Suprapubic skin (tissue), 4 donors: Measurements from ENCODE around the gene PHYH. TPM values are rescaled to one million over a fixed set of nuclear protein-coding genes. Genes with fewer than 3 reads are reported as not detected.

Experiments
- DNase-seq, 2 donors: peaks; one replicate each; pipeline ENCODE4 v3.0.0-alpha.2; 2019; ENCODE audit warnings: low spot score in 2 of 2
- H3K27ac ChIP-seq: fragments of 200-600 bp; sonication (generic); one replicate; pipeline ENCODE4 v1.5.1; 2019
- H3K27me3 ChIP-seq: fragments of 200-600 bp; sonication (generic); one replicate; pipeline ENCODE4 v1.5.1; 2019
- H3K36me3 ChIP-seq: fragments of 200-600 bp; sonication (generic); one replicate; pipeline ENCODE4 v1.5.1; 2019
- H3K4me1 ChIP-seq: fragments of 200-600 bp; sonication (generic); one replicate; pipeline ENCODE4 v1.5.1; 2019
- H3K4me3 ChIP-seq: fragments of 200-600 bp; sonication (generic); one replicate; pipeline ENCODE4 v1.5.1; 2019; ENCODE audit warnings: mild to moderate bottlenecking
- H3K9me3 ChIP-seq: fragments of 200-600 bp; sonication (generic); one replicate; pipeline ENCODE4 v1.5.1; 2019
- EP300 ChIP-seq: sonication (generic); formaldehyde crosslinking; IDR thresholded peaks from one replicate; pipeline ENCODE4 v1.6.1; 2017; ENCODE audit warnings: antibody characterized with exemption
- POLR2A ChIP-seq, 2 donors: fragments of 450-650 bp; IDR thresholded peaks; one replicate each; pipeline ENCODE4 v1.6.1; 2017; ENCODE audit warnings: antibody characterized with exemption in 2 of 2, mild to moderate bottlenecking in 2 of 2, moderate library complexity in 2 of 2
- POLR2AphosphoS5 ChIP-seq, 3 donors: sonication (generic); formaldehyde crosslinking; IDR thresholded peaks; one replicate each; pipeline ENCODE4 v1.6.1; 2017; ENCODE audit warnings: antibody characterized with exemption in 3 of 3
- WGBS: methylation state at CpG from one replicate; pipeline ENCODE4 v1.1.5; 2018; 5-methylcytosine and 5-hydroxymethylcytosine counted together
- total RNA-seq, 4 donors: library from RNA; depleted of rRNA; stranded (reverse); fragments of >200 nt; gene quantifications; one replicate each; pipeline ENCODE4 v1.1.0, GENCODE V29; 2016
- TF ChIP-seq, protein P1 (sequence below), 2 donors: fragments of 200-600 bp in 1 of 2; fragments of 450-650 bp in 1 of 2; sonication (generic) in 1 of 2; IDR thresholded peaks; one replicate each; pipeline ENCODE4 v1.5.1; 2016 to 2019; ENCODE audit warnings: antibody characterized with exemption in 2 of 2, mild to moderate bottlenecking in 1 of 2, moderate library complexity in 1 of 2

PHYH gene
- total RNA-seq, 4 donors from 2014 or later: 10.5 to 22.2 (median 13.3) TPM

DNA sequence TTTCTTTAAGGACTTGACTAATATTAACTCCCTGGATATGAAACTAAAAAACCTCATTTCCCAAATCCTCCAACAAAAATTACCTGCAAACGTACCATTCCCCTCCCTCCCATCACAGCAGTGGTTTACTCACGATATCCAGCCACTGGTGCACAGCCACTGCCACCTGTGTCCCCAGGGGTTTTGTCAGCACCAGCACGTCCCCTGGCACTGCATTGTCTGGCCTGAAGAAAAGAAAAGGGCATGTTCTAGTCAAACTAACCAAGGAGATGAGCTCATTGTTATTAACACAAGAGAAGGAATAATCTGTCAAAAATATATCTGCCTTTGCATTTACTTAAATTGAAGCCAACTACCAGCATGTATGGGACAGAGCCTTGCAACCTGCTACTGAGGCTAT is 29.7 kb upstream of the PHYH start:
- H3K9me3 ChIP-seq: no peaks in the 10 kb centered on the region
- H3K36me3 ChIP-seq: peaks cover 81% of the 10 kb centered on the region
- H3K4me3 ChIP-seq: no peak overlapping the region
- no peak for TF ChIP-seq POLR2A (IDR thresholded peaks at IDR 0.05)
- TF ChIP-seq, protein P1, sequence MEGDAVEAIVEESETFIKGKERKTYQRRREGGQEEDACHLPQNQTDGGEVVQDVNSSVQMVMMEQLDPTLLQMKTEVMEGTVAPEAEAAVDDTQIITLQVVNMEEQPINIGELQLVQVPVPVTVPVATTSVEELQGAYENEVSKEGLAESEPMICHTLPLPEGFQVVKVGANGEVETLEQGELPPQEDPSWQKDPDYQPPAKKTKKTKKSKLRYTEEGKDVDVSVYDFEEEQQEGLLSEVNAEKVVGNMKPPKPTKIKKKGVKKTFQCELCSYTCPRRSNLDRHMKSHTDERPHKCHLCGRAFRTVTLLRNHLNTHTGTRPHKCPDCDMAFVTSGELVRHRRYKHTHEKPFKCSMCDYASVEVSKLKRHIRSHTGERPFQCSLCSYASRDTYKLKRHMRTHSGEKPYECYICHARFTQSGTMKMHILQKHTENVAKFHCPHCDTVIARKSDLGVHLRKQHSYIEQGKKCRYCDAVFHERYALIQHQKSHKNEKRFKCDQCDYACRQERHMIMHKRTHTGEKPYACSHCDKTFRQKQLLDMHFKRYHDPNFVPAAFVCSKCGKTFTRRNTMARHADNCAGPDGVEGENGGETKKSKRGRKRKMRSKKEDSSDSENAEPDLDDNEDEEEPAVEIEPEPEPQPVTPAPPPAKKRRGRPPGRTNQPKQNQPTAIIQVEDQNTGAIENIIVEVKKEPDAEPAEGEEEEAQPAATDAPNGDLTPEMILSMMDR (IDR thresholded peaks at IDR 0.05): no peak
- no peak for TF ChIP-seq EP300
- TF ChIP-seq POLR2AphosphoS5 (IDR thresholded peaks at IDR 0.05): no peak
- 91% methylated on average over 3 of the region's 3 CpGs for WGBS
- H3K27me3 ChIP-seq: no peaks in the 10 kb centered on the region
- H3K27ac ChIP-seq: no peak overlapping the region
- no peak for DNase-seq
- no peaks in the 10 kb centered on the region for H3K4me1 ChIP-seq

DNA sequence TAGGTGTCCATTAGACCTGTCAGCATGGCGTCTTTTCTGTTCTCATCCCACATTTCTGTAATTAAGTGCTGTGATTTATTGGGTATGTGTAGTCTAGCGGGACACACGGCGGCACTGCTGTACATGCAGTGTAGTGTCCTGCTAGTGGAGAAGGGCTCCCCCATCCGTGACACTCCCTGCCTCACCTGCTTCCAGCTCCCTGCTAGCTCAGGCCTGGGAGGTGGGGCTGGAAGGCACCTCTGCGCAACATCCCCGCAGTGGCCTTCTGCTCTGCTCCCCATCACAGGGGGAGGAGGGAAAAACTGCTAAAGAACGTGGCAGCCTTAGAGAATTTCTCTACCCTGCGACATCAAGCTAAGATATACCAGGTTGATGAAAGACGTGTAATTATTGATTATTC is 28.7 kb upstream of the PHYH start:
- no peak for DNase-seq
- Histone ChIP-seq H3K27ac (no peak overlapping the region), H3K4me1 (no peaks in the 10 kb centered on the region), H3K4me3 (no peak overlapping the region), H3K27me3 (no peaks in the 10 kb centered on the region), H3K36me3 (peaks cover 88% of the 10 kb centered on the region), H3K9me3 (no peaks in the 10 kb centered on the region)
- TF ChIP-seq POLR2AphosphoS5 (IDR thresholded peaks at IDR 0.05) (no peak), POLR2A (IDR thresholded peaks at IDR 0.05) (no peak), EP300 (no peak)
- TF ChIP-seq, protein P1 (IDR thresholded peaks at IDR 0.05): no peak
- WGBS: 86% methylated on average over 10 of the region's 10 CpGs

DNA sequence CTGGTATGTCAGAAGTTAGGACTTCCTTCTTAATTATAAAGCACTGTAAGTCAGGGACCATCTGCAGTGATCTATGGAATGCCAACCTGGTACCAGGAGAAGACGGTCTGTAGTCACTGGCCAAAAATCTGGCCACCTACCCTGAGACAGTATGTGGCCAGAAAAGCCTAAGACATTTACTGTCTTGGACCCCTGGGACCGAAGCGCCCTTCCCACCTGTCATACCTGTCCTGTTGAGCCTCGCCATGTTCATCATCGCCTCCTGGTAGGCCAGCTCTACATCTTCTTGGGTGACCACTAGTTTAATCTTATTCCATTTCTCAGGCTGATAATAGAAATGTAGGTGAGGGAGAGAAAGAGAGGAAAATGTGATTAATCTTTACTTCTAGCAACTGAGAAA is 28.3 kb upstream of the PHYH start:
- Histone ChIP-seq H3K4me3 (no peak overlapping the region), H3K9me3 (no peaks in the 10 kb centered on the region), H3K4me1 (no peaks in the 10 kb centered on the region), H3K27me3 (no peaks in the 10 kb centered on the region), H3K36me3 (peaks cover 84% of the 10 kb centered on the region), H3K27ac (no peak overlapping the region)
- DNase-seq: no peak
- 97% methylated on average over 5 of the region's 5 CpGs for WGBS
- TF ChIP-seq POLR2A (IDR thresholded peaks at IDR 0.05): no peak
- TF ChIP-seq, protein P1 (IDR thresholded peaks at IDR 0.05): no peak
- TF ChIP-seq POLR2AphosphoS5 (IDR thresholded peaks at IDR 0.05): no peak
- no peak for TF ChIP-seq EP300

DNA sequence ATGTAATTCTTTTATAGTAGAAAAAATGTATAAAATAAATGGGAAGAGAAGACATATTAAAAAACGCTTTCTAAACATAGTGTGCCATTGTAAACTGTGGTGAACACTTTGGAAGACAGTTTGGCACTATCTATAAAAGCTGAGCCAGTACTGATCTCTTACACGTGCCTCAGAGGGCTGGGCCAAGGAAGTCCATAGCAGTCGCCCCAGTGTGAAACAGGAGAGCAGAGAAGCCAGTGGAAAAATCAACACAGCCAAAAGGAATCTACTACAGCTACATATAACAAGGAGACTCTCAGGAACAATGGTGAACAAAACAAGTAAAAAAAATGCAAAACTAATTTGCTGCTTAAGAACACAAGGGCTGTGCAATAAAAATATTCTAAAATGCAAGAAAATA is 27.7 kb upstream of the PHYH start:
- no peak for TF ChIP-seq EP300
- no peak for TF ChIP-seq POLR2AphosphoS5 (IDR thresholded peaks at IDR 0.05)
- TF ChIP-seq, protein P1 (IDR thresholded peaks at IDR 0.05): no peak
- TF ChIP-seq POLR2A (IDR thresholded peaks at IDR 0.05): no peak
- Histone ChIP-seq H3K36me3 (peaks cover 84% of the 10 kb centered on the region), H3K27me3 (no peaks in the 10 kb centered on the region), H3K4me3 (no peak overlapping the region), H3K27ac (no peak overlapping the region), H3K4me1 (no peaks in the 10 kb centered on the region), H3K9me3 (no peaks in the 10 kb centered on the region)
- DNase-seq: no peak
- WGBS: 36% methylated on average over 3 of the region's 3 CpGs

DNA sequence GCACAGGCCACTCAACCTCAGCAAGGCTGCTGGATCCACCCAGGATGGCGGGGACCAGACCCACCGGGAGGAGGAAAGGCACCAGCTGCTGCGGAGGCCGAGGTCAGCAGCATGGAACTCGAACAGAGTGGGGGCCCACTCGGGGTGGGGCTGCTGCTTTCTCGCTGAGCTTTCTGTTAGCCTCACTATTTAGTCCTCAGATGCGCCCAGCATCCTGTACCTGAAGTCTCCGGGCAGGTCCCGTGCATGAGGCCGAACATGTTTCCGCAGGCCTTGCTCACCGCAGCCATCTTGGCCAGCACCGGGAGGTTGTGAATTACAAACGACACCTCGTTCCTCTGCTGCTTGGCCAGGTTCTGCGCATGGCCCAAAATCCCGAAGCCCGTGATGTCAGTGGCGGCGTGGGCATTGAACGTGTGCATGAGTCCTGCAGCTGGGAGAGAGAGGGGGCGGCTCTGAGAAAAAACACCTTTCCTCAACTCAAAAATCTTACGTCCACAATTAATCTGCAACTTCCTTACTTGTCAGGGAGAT is 22.8 kb upstream of the PHYH start:
- Histone ChIP-seq H3K27me3 (no peaks in the 10 kb centered on the region), H3K4me1 (no peaks in the 10 kb centered on the region), H3K36me3 (peaks cover 78% of the 10 kb centered on the region), H3K9me3 (no peaks in the 10 kb centered on the region), H3K27ac (no peak overlapping the region), H3K4me3 (no peak overlapping the region)
- no peak for DNase-seq
- TF ChIP-seq EP300 (no peak), POLR2AphosphoS5 (IDR thresholded peaks at IDR 0.05) (no peak), POLR2A (IDR thresholded peaks at IDR 0.05) (no peak)
- TF ChIP-seq, protein P1 (IDR thresholded peaks at IDR 0.05): no peak
- WGBS: 94% methylated on average over 19 of the region's 24 CpGs
